GM19239 (cell line): ENCODE data around the gene PSAPL1.

ENCODE experiments used
- DNase-seq: peaks from one replicate; pipeline ENCODE4 v3.0.0; 2011; ENCODE audit warnings: low spot score; ENCODE audit not compliant: insufficient read length
- FAIRE-seq: peaks from 2 replicates; lab custom pipeline; 2011; peaks lifted over from hg19 to GRCh38; lab: Jason Lieb, UNC

PSAPL1 gene

GRCh38 chr4:7432531-7433375, 2.0 kb downstream of the PSAPL1 start:
- no peak for FAIRE-seq
- no peak for DNase-seq

GRCh38 chr4:7431696-7432530, 2.8 kb downstream of the PSAPL1 start:
- DNase-seq, result no peak
- no peak for FAIRE-seq

GRCh38 chr4:7430965-7431695, 3.6 kb downstream of the PSAPL1 start:
- FAIRE-seq, result no peak
- no peak for DNase-seq

GRCh38 chr4:7430368-7430964, 4.3 kb downstream of the PSAPL1 start:
- no peak for DNase-seq
- FAIRE-seq, result no peak

- no peak for FAIRE-seq
- DNase-seq, result no peak
Observed at GRCh38 chr4:7429601-7430078, 5.1 kb downstream of the PSAPL1 start.

GRCh38 chr4:7429069-7429416, 5.7 kb downstream of the PSAPL1 start:
- no peak for DNase-seq
- FAIRE-seq, result no peak

- DNase-seq (no peak), FAIRE-seq (no peak)
Observed at GRCh38 chr4:7428261-7429068, 6.3 kb downstream of the PSAPL1 start.

GRCh38 chr4:7427831-7428260, 6.9 kb downstream of the PSAPL1 start:
- DNase-seq (no peak), FAIRE-seq (no peak)

GRCh38 chr4:7427361-7427760, 7.4 kb downstream of the PSAPL1 start:
- FAIRE-seq, result no peak
- DNase-seq, result no peak

- DNase-seq (no peak), FAIRE-seq (no peak)
Observed at GRCh38 chr4:7426525-7427171, 8.1 kb downstream of the PSAPL1 start.

GRCh38 chr4:7425591-7426468, 8.9 kb downstream of the PSAPL1 start:
- no peak for FAIRE-seq
- no peak for DNase-seq

GRCh38 chr4:7425124-7425523, 9.6 kb downstream of the PSAPL1 start:
- no peak for FAIRE-seq
- no peak for DNase-seq

- FAIRE-seq, result no peak
- no peak for DNase-seq
Observed at GRCh38 chr4:7424553-7425111, 10.1 kb downstream of the PSAPL1 start.

GRCh38 chr4:7423801-7424552, 10.8 kb downstream of the PSAPL1 start:
- no peak for DNase-seq
- FAIRE-seq, result no peak

GRCh38 chr4:7423391-7423790, 11.3 kb downstream of the PSAPL1 start:
- DNase-seq (no peak), FAIRE-seq (no peak)

GRCh38 chr4:7422898-7423180, 11.9 kb downstream of the PSAPL1 start:
- FAIRE-seq, result no peak
- no peak for DNase-seq
